22Rv1 (cell line): ENCODE data around the gene COMMD3.

Source experiments
- ZFX ChIP-seq: fragments of 450-650 bp; IDR thresholded peaks from 2 replicates; pipeline ENCODE4 v1.6.1; 2017; ENCODE audit warnings: antibody characterized with exemption, borderline replicate concordance
- TF ChIP-seq, protein P1 (sequence below): fragments of 450-650 bp; IDR thresholded peaks from 2 replicates; pipeline ENCODE4 v1.5.1; 2017; ENCODE audit warnings: mild to moderate bottlenecking

DNA sequence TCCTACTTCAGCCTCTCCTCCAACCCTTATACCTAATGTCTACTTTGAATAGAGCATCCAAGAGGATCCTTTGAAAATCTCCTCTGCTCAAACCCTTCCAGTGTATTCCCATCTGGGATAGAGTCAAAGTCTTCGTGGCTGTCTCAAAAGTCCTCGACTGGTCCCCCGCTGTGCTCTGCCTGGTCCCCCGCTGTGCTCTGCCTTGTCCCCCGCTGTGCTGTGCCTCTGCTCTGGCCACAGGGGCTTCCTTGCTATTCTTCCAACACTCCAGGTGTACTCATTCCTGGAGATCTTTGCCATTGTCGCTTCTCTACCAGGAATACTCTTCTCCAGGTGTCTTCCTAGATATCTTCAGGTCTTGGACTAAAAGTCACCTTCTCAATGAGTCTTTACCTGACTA lies 36.1 kb upstream of the COMMD3 start:
- TF ChIP-seq, protein P1, sequence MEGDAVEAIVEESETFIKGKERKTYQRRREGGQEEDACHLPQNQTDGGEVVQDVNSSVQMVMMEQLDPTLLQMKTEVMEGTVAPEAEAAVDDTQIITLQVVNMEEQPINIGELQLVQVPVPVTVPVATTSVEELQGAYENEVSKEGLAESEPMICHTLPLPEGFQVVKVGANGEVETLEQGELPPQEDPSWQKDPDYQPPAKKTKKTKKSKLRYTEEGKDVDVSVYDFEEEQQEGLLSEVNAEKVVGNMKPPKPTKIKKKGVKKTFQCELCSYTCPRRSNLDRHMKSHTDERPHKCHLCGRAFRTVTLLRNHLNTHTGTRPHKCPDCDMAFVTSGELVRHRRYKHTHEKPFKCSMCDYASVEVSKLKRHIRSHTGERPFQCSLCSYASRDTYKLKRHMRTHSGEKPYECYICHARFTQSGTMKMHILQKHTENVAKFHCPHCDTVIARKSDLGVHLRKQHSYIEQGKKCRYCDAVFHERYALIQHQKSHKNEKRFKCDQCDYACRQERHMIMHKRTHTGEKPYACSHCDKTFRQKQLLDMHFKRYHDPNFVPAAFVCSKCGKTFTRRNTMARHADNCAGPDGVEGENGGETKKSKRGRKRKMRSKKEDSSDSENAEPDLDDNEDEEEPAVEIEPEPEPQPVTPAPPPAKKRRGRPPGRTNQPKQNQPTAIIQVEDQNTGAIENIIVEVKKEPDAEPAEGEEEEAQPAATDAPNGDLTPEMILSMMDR = no peak
- TF ChIP-seq ZFX = no peak
